Smooth muscle cell of the brain vasculature (primary cell): ENCODE measurements around the gene TRDN.
"Not testable (repeated sequence)": the region's sequence is repeated elsewhere in the genome, so short reads cannot be mapped to it uniquely, and the experiment has no call there.

Source experiments
- DNase-seq: peaks from one replicate; pipeline ENCODE4 v3.0.0-alpha.2; 2012; ENCODE audit warnings: low read depth, low spot score

TRDN gene

GRCh38 chr6:123564361-123564760 lies 72.4 kb downstream of the TRDN start:
- no peak for DNase-seq

GRCh38 chr6:123562677-123563076 lies 74.1 kb downstream of the TRDN start:
- DNase-seq = no peak

- DNase-seq = no peak
Observed at GRCh38 chr6:123562264-123562663, 74.5 kb downstream of the TRDN start.

- DNase-seq = not testable (repeated sequence)
Observed at GRCh38 chr6:123559816-123560215, 76.9 kb downstream of the TRDN start.

- DNase-seq = not testable (repeated sequence)
Observed at GRCh38 chr6:123557474-123557873, 79.3 kb downstream of the TRDN start.

- DNase-seq = no peak
Observed at GRCh38 chr6:123551939-123552707, 84.6 kb downstream of the TRDN start.

- no peak for DNase-seq
Observed at GRCh38 chr6:123550052-123550617, 86.6 kb downstream of the TRDN start.

GRCh38 chr6:123549476-123549875 lies 87.3 kb downstream of the TRDN start:
- no peak for DNase-seq

- DNase-seq = no peak
Observed at GRCh38 chr6:123547216-123547978, 89.4 kb downstream of the TRDN start.

GRCh38 chr6:123546537-123546936 lies 90.2 kb downstream of the TRDN start:
- no peak for DNase-seq

GRCh38 chr6:123541462-123541861 lies 95.3 kb downstream of the TRDN start:
- DNase-seq = no peak

GRCh38 chr6:123533862-123534648 lies 102.7 kb downstream of the TRDN start:
- DNase-seq = no peak

- no peak for DNase-seq
Observed at GRCh38 chr6:123529843-123530242, 106.9 kb downstream of the TRDN start.

- no peak for DNase-seq
Observed at GRCh38 chr6:123529058-123529457, 107.7 kb downstream of the TRDN start.

GRCh38 chr6:123527406-123527805 lies 109.3 kb downstream of the TRDN start:
- no peak for DNase-seq

- DNase-seq = no peak
Observed at GRCh38 chr6:123526128-123526527, 110.6 kb downstream of the TRDN start.

- no peak for DNase-seq
Observed at GRCh38 chr6:123524781-123525180, 112.0 kb downstream of the TRDN start.

- no peak for DNase-seq
Observed at GRCh38 chr6:123520217-123520616, 116.5 kb downstream of the TRDN start.

- DNase-seq = no peak
Observed at GRCh38 chr6:123519189-123519505, 117.6 kb downstream of the TRDN start.

- no peak for DNase-seq
Observed at GRCh38 chr6:123518441-123519188, 118.1 kb downstream of the TRDN start.

- DNase-seq = no peak
Observed at GRCh38 chr6:123515715-123516114, 121.0 kb downstream of the TRDN start.
